Anterior cingulate cortex (tissue), 58 donors: Measurements from ENCODE around the gene TUBB4A.
A peak's percentile ranks its signal among the peaks of the same experiment; 100 is the strongest.

ENCODE experiments used
- DNase-seq, 58 donors: peaks; one replicate each; lab custom pipeline; 2025; lab: John Stamatoyannopoulos, UW

TUBB4A gene

DNA sequence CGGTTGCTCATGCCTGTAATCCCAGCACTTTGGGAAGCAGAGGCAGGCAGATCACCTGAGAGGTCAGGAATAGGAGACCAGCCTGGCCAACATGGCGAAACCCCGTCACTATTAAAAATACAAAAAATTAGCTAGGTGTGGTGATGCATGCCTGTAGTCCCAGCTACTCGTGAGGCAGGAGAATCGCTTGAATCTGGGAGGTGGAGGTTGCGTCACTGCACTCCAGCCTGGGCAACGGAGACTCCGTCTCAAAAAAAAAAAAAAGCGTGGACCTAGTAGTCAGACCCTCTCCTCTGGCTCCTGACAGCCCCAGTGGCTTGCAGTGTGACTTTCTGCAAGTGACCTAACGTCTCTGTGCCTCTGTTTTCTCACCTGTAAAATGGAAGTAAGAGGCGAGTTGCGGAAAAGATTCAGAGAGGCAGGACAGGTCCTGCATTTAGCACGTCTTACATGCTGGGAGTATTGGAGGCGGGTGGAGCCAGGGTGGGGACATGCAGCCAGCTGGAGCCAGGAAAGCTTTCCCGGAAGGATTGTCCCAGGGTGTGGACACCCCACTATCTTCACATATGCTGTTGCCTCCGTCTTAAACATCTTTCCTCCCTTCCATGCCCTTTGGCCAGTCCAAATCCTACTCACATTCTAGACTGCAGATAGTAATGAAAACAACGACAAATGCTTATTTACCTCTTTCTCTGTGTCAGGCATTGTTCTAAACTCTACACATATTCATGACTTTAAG, 2.9 kb downstream of the TUBB4A start:
- DNase-seq: no peak

- no peak for DNase-seq
These were observed 3.6 kb downstream of the TUBB4A start for GRCh38 chr19:6498294-6499036.

GRCh38 chr19:6495947-6496346, 6.2 kb downstream of the TUBB4A start:
- no peak for DNase-seq

DNA sequence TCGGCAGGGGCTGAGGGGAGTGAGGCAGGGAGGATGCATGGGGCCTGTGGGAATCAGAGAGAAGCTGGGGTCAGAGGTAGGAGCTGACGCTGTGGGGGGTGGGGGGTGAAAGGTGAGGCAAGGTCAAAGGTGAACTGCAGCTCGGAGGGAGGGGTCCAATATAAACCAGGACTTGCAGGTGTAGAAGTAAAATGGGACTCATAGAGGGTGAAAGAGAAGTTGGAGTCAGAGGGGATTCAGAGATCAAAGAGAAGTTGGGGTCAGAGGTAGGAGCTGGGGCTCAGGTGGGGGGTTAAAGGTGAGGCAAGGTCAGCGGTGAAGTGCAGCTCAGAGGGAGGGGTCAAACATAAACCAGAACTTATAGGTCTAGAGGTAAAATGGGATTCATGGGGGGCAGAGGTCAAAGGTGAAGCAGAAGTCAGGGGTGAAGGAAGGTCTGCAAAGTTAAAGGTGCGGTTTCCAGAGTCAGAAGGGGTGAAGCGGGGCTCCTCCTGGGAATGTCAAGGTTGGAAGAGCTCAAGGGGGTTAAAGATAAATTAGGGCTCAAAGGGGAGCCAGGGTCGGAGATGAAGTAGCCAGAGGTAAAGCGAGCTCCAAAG, 7.6 kb downstream of the TUBB4A start:
- no peak for DNase-seq

- DNase-seq: peak in 10 of 58 donors; percentile 6 to 42 (median 20)
These were observed 10.1 kb downstream of the TUBB4A start for GRCh38 chr19:6491802-6492592.

GRCh38 chr19:6490134-6490533, 12.0 kb downstream of the TUBB4A start:
- no peak for DNase-seq

DNA sequence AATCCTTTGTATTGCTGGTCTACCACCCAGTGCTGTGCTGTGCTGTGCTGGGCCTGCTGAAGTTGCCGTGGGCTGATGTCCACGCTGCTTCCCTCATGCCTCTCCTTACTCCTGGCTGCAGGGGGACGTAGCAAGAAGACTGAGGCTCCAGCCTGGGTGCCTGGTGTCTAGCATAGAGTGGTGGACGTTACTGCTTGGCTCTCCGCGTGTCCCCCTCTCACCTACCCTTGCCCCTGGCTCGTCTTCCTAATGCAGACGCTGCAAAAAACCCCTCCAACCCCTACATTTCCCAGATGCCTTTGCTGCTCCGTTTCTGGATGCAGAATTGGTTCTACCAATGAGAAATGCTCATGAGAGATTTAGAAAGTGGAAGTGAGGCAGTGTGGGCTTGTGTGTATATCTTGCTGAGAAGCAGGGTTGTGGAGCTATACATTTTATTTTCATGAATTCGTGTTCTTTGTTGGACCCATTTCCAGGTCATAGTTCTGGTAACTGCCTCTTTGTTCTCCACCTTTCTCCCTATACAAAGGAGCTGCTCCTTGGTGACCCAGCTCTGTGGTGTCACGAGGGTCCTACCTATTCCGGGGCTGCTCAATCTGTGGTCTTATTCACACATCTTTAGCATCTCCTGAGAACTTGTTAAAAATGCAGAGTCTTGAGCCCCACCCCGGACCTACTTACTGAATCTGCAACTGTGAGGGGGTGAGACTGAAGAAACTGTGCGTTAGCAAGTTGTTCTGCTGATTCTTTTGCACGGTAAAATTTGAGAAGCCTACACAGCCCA, 12.6 kb downstream of the TUBB4A start:
- peak in 9 of 58 donors; percentile 7 to 54 (median 31) for DNase-seq

GRCh38 chr19:6484831-6485230, 17.3 kb downstream of the TUBB4A start:
- DNase-seq: no peak

- no peak for DNase-seq
These were observed 17.9 kb downstream of the TUBB4A start for GRCh38 chr19:6484230-6484629.

GRCh38 chr19:6483235-6483634, 18.9 kb downstream of the TUBB4A start:
- DNase-seq: no peak

GRCh38 chr19:6482343-6482686, 19.8 kb downstream of the TUBB4A start:
- DNase-seq: no peak

DNA sequence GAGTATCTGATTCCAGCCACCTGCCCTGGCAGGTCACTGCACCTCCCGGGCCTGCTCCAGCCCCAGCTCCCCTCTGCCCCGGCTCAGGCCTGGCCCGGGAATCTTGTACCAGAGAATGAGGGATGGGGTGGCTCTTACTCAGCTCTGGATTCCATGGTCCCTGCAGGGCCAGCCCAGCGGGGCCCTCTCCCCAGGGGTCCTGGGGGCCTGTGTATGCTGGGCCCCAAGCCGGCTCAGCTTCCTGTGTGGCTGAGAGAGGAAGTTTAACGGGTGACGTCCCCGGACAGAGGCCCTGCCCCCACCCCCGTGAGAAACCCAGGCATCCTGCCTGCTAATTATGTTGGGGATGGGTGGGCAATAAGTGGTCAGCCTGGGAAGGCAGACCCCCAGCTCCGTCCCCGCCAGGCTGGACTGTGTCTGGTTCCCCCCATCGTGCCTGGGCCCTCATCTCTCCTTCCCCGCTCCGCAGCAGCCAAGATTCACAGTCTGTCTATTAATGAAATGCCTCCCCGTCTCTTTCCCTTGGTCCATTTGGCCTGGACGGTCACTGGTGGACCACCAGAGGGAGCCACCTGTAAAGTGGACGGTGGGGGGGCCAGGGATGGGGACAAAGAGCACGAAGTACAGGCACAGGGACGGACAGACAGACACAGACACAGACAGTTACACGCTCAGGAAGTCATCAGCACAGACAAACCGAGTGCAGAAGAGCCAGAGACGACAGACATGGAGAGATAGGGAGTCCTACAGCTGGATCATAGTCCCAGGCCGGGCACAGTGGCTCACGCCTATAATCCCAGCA, 20.4 kb downstream of the TUBB4A start, which contains the start of gene DENND1C:
TSS of gene DENND1C (minus strand) at position 247 of the 802 bp plus-strand sequence. CDS start at position 155, 92 bp downstream.
- peak in 35 of 58 donors; percentile 10 to 60 (median 31) for DNase-seq

GRCh38 chr19:6480848-6481415, 21.2 kb downstream of the TUBB4A start:
- no peak for DNase-seq

DNA sequence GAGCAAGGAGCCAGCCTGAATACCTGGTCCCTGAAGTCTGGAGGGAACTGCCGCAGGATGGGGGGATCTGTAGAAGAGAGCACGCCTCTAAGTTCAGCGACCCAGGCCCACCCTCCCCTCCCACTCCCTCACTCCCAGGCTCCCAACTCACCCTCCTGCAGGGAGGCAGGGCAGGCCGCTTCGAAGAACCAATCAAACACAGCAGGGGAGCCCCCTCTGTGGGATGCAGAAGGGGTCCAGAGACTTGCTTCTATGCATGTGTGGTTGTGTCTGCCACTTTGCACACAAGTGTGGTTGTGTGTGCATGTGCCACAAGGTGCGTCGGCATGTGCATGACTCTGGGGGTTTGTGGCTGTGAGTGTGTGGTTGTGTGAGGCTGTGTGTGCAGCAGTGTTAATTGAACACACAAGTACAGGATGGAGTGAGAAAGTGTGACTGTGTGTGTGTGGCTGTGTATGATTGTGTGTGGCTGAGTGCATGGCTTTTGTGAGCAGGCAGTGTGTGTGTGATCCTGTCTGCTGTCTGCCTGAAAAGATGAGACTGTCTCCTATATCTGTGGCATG, 22.2 kb downstream of the TUBB4A start:
- no peak for DNase-seq

- DNase-seq: no peak
These were observed 23.3 kb downstream of the TUBB4A start for GRCh38 chr19:6478815-6479214.

GRCh38 chr19:6476896-6477431, 25.1 kb downstream of the TUBB4A start:
- DNase-seq: no peak

DNA sequence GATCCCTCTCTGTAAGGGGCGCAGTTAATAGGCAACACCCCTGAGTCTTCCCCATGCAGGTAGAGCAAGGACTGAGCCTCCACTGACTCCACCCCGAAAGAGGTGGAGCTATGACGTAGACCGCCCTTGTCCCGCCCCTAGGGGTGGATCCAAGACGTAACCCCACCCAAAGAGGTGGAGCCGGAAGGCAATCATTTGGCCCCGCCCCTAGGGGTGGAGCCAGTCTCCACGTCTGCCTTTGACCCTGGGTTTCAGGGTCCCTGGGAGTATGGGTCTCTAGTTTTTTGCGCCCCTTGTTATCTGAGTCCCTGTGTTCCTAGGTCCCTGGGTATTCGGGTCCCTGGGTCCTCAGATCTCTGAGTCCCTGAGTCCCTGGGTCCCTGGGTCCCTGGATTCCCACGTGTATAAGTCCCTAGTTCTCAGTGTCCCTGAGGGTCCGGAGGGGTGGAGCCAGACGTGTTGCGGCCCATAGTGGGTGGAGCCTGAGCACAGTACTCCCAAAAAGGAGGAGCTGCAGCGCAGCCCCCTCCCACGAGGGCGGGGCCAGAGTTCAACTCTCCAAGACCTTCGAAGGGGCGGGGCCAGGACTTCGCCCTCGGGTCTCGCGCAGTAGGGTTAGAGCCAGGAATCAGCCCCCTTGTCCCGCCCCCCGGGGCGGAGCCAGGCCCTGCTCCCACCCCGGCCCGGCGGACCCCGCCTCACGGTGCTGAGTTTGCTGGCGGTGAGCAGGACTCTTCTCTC, 25.8 kb downstream of the TUBB4A start:
- DNase-seq: peak in 45 of 58 donors; percentile 7 to 76 (median 46)
